Measurements from ENCODE around the gene GUCA2B. TPM values are rescaled to one million over a fixed set of nuclear protein-coding genes. Genes with fewer than 3 reads are reported as not detected.

The GUCA2B gene
- total RNA-seq, 1 donor: not detected

DNA sequence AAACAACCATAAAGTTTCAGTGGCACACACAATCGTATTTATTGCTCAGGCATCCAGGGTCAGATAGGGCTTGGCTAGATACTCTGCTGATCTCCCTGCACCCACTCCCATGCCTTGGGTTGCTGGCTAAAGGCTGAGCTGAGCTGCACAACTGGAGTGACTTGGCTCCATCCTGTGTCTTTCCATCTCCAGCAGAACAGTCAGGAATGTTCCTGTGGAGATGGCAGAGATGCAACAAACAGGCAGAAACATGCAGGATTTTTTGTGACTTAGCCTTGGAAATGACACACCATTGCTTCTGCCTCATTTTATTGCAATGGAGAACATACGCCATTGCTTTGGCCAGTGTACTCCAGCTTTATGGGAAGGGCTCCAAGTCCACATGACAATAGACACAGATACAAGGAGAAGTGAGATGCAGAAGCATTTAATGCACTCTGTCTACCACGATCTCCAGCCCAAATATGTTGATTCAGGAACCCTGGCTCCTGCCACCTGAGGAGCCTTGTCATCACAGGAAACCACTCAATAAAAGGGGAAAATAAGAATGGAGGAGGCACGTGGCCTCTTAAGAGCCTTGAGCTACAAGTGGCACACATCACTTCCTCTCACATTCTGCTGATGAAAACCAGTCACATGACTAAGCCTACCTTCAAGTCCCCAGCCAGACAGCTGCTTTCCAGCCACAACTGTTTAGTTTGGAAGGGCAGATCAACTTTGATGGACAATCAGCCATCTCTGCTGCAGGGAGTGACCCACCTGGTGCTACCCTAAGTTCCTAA, 10.1 kb upstream of the GUCA2B start:
- DNase-seq (ENCODE audit: low read depth in 2 of 3, low spot score in 2 of 3): peak in 2 of 3 donors; percentile 42 to 52

DNA sequence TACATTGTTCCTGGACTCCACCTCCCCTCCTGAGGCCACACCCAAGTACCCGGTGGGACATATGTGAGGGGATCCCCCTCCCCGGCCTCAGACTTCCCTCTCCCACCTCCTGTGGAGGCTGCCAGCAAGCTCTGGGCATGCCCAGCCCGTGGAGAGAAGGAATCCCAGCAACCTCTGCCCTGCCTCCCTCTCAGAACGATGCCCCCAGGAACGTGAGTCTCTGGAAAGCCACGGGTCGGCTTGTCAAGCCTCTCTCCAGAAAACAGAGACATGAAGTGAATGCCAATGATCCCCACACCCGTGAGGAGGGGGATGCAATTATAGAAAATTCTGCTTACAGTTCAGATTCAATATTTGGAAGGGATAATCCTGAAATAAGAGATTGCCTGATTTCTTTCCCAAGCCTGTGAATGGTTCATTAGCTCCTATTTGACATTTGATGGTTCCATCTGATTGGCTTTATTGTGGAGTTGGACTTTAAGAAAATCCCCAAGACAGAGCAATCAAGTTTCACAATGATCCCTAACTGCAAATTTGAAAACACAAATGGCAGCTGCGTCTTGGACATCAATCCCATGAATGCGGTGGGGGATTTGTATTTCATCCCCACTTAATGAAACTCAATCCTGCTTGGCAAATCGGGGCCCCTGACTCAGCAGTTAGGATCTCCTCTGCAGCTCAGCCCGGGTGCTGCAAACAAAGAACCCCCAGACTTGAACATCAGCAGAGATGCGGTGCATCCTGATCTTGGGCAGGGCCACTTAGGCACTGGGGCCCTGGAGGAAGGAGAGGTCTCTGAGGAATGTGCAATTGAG, 9.1 kb upstream of the GUCA2B start:
- DNase-seq (ENCODE audit: low read depth in 2 of 3, low spot score in 2 of 3): no peak

DNA sequence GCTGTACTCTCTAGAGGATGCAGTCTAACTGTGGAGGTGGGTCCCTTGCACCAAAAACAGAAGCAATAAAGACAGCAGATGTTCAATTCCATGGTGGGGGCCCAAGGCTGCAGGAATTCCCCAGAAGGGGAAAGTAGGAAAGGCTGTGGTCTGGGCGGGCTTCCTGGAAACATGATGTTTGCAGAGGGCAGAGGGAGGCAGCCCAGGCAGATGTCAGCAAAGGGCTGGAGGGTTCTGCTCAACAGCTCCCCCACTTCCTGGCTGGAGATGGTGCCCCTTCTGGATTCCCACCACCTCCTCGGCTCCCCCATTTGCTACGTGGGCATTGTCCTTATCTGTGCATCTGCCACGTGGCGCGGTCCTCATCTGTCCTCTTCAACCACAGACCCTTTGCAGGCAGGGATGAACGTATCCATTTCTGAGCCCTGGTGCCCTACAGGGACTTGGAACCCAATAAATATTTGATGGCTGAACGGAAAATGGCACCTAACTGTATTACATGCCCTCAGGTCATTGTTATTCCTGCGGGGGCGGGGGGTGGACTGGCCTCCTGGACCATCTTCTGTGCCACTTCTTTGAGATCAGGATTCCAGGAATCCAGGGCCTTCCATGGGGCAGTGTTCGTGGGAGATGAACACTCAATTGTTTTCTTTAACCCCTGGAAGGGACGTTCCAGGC, 8.4 kb upstream of the GUCA2B start:
- no peak for DNase-seq (ENCODE audit: low read depth in 2 of 3, low spot score in 2 of 3)

DNA sequence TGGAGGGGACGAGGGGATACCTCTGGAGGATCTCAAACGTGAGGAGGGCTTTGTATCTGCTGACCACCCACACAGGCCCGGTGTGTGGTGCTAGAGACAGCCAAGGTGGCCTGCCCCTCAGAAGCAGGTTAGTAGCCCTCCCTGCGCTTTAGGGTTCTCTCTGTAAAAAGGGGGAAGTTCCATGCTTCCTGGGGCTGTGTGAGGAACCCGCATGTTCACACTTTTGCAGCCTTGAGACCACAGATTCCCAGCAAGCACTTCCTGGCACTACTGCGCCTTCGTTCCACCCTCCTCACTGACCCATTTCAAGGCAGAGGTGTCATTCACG, 7.9 kb upstream of the GUCA2B start:
- DNase-seq (ENCODE audit: low read depth in 2 of 3, low spot score in 2 of 3): peak in 1 of 3 donors; percentile 59

DNA sequence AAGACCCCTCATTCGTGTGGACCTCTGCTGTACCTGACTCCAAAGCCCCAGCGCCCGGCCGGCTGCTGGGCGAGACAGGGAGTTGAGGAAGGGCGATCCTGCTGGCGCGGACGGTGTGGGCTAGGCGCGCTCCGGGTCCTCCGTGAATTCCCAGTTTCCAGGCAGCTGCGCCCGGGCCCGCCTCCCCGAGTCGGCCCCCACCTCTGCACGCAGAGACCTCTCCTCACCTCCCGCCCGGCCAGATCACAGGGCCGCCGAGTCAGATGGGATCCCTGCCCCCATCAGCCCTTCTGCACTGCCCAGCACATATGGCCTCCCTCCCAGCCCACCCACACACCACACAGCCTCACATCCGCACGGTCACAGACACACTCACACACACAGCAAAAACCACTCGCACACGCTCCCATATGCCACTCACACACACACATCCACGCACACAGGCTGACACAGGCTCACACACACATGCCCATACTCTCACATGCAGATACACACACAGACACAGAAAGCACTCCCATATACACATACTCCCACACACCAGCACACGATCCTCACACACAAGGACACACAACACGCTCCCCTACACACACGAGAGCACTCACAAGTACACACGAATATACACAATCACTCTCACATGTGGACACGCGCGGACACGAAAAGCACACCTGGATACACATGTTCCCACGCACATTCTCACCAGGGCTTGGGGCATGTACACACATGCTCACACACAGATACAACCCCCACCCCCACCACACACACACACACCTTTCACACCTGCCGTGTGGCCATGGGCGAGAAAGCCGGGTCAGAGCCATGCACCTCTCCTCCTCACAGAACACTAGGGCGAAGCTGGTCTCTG, 7.2 kb upstream of the GUCA2B start:
- no peak for DNase-seq (ENCODE audit: low read depth in 2 of 3, low spot score in 2 of 3)

DNA sequence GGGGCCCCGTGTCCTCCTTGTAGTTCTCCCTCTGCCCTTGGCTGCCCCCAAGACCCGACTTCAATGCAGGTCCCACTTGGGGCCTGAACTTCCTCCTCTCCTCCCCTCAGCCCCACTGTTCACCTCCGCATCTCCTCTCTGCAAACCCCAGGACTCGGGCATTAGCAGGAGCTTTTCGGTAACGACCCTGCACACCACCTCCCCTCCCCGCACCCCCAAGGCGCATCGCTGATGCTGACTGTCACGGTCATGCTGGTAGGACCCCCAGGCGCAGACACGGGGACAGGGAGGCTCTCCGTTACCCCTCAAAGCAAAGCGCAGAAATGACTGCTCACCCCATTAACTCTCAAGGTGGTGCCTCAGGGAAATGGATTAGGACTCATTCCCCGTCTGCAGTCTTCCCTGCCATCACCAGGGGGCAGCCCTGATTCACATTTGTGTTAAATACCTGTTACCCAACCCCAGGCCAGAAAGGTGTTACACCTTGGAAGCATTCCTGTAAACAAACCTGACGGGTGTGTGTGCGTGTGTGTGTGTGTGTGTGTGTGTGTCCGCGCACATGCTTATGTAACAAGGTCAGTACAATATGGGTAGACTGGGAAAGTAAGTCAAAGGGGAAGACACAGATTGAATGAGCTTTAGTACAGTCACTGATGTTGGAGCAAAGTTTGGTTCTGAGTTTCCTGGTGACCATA, 6.4 kb upstream of the GUCA2B start:
- peak; percentile 19 to 76 (median 53) for DNase-seq (ENCODE audit: low read depth in 2 of 3, low spot score in 2 of 3)

DNA sequence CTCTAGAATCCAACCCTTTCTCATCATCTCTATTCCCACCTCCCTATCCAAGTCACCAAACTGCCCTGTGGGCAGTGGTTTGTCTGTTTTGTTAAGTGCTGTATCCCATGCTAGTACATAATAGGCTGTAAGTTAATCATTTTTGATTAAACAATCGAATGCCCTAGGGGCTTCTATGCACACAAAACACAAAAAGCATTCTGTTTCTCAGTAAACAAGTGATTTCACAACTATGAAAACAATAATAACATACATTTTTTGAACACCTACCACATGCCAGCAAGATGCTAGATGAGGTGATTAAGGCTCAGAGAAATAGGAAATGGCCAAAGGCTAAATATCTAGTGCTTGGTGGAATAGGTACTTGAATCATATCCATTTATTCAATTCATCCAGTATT, 5.0 kb upstream of the GUCA2B start:
- no peak for DNase-seq (ENCODE audit: low read depth in 2 of 3, low spot score in 2 of 3)

DNA sequence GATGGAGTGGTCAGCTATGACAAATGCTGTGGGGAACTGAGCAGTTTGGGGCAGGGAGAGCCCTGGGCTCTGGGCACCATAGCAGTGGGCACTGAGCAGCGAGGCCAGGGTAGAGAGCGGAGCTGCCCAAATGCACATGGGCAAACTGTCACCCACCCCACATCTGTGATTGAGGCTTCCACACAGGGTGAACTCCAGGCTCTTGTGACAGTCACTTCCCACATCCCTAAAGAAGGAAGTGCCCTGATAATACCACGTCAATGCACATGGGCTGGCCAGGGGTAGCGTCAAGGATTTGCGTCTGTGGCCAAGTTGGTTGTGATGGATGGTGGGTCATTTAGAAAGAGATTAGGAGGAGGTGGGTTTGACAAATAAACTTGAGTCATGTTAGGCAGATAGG, 2.6 kb upstream of the GUCA2B start:
- DNase-seq (ENCODE audit: low read depth in 2 of 3, low spot score in 2 of 3): no peak

DNA sequence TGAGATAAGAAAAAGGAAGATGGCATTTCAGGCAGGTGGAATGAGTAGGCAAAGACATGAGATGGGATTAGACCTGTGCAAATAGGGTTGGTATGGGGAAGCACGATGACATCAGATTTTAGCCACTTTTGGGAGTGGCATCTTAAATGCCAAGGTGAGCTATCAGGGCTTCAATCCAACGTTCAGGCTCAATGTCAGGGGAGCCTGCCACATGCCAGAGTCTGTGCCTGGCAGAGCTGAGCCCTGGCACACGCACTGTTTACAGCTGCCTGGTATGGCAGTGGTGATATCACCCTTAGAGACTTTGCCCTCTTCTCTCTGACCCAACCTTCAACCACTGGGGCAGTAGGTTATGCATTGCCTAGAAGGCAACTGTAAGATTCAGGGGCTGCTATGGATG, 1.1 kb upstream of the GUCA2B start:
- DNase-seq (ENCODE audit: low read depth in 2 of 3, low spot score in 2 of 3): no peak

DNA sequence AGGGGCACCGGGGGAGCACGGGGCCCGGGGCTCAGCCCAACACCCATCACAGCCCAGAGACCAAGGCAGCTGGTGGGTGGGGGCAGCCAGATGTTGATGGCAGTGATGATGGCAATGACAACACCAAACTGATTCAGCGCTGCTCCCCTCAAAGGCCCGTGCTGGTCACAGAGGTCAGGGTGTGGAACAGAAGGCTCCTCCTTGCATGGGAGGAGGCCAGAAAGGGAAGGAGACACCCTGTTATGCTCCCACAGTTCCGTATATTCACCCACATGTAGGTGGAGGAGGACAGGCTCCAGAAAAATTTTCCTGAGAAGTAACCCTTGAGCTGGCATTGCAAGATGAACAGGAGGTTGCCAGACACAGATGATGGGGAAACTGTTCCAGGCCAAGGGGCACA, 414 bp downstream of the GUCA2B start:
- no peak for DNase-seq (ENCODE audit: low read depth in 2 of 3, low spot score in 2 of 3)

DNA sequence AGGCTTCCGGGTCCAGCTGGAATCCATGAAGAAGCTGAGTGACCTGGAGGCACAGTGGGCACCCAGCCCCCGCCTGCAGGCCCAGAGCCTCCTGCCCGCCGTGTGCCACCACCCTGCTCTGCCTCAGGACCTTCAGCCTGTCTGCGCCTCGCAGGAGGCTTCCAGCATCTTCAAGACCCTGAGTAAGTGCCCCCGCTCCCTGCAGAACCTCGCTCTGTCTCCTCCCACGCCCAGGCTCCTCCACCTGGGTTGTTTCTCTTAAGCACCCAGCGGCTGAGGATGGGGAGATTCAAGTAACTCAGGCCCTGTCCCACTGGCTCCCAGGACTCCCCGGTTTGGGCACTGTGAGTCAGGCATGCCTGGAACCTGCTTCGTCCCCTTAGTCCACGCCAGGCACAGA, 1.5 kb downstream of the GUCA2B start:
- DNase-seq (ENCODE audit: low read depth in 2 of 3, low spot score in 2 of 3): no peak

DNA sequence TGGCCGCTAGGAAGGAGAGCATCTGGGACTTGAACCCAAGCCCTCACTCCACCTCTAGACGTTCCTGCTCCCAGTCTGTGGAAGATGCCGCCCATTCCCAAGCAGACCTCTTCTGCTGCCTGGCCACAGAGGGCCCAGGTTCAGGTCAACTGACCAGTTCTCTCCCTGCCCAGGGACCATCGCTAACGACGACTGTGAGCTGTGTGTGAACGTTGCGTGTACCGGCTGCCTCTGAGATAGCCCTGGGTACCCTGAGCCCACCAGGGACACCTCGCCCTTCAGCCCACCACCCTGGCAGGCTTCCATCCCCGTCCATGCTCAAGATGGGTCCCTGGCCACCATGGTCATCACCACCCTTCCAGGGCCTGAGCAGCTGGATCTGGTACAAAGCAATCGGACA, 2.2 kb downstream of the GUCA2B start:
- DNase-seq (ENCODE audit: low read depth in 2 of 3, low spot score in 2 of 3): no peak

DNA sequence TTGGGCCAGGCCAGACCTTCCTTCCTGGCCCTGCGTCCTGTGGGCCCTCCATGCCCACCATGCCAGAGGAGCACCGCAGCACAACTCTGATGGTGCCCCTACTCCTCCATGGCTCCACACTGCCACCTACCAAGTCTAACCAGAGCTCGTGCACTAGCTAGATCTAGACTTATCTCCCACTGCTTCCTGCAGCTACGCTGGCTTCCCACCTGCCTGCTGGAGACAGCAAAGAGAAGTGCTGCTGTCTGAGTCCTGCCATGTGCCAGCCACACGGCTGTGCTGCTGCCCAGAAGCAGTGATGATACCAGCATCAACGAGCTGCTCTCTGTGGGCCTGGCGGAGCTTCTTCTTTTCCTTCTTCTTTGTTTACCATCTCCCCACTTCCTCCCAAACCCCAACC, 4.5 kb downstream of the GUCA2B start:
- DNase-seq (ENCODE audit: low read depth in 2 of 3, low spot score in 2 of 3): peak in 2 of 3 donors; percentile 69 to 79

DNA sequence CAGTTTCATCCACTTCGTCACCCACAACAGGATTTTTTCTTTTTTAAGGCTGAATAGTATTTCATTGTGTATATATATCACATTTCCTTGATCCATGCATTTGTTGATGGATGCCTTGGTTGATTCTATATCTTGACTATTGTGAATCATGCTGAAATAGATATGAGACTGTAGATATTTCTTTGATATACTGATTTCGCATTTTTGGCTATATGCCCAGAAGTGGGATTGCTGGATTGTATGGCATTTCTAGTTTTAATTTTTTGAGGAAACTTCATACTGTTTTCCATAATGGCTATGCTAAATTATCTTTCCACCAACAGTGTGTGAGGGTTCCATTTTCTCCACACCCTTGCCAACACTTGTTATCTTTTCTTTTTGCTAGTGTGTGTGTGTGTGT, 5.0 kb downstream of the GUCA2B start:
- DNase-seq (ENCODE audit: low read depth in 2 of 3, low spot score in 2 of 3): no peak

DNA sequence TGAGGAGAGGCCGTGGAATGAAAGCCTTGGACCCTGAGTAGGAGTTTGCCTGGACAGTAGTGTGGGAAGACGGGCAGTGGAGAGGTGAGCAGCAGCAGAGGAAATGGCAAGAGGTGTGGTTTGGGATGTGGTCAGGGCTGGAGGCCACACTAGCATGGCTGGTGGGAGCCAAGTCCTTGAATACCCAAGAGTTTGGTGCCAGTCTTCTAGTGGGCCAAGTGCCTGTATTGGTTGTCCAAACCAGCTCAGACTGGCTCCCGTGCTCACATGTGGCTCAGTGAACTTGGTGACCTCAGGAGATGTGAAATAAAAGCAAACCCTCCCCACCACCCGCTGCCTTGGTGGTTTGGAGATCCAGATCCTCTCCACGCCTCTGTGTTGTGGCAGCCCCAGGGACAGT, 9.0 kb downstream of the GUCA2B start:
- DNase-seq (ENCODE audit: low read depth in 2 of 3, low spot score in 2 of 3): no peak

DNA sequence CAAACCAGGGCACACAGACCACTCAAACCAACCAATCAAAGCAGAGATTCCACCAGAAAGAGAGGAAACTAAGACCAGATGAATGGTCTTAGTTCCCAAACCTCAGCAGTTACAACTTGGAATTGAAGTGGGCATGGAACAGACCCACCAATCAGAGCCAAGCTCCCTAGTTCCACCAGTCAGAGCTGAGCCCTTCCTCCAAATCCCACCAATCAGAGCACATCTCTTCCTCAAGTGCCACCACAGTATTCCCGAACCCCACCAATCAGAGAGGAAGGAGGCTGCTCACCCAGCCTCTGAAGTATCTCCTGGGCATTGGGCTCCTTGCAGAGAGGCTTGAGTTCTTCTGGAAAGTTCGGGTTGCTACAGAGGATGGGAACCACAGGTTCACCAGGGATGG, 9.9 kb downstream of the GUCA2B start:
- no peak for DNase-seq (ENCODE audit: low read depth in 2 of 3, low spot score in 2 of 3)

DNA sequence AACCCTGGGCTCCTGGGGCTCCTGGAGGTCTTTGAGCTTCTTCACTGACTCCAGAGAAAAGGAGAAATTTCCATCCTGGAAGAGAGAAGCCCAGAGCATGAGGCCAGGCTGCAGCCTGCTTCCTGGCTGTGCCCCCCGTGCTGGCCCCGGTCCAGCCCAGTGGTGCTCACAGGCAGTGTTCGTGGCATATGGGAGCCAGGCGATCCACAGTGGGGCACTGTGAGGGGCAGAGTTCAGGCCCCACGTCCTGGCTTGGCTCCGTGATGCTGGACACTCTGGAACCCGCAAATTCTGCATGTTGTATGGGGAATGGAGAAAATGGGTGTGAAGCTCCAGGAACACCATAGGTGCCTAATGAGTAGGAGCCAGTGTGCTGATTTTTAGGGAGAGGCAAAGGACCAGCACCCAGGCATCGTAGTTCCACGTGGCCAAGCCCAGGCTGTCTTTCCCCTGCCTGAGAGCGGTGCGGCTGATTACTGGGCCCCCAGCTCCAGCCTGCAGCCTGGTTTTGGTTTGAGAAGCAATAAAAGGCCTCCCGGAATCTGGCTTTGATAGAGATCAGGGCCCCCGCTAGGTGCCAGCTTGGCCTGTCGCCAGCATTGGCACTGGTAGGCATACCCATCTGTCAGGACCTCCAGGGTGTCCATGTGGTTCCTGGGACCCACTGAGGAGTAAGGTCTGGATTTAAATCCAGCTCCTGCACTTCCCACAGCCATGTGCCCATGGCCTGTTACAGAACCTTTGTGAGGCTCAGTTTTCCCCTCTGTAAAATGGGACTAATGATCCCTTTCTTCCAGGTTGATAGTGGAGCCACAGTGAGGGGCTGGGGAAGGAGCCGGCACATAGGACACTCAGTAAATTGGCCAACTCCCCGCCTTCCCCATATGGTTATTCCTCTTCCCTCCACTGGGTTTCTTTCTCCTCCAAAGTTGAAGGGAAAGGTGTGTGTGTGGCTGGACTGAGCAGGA, 10.6 kb downstream of the GUCA2B start:
- no peak for DNase-seq (ENCODE audit: low read depth in 2 of 3, low spot score in 2 of 3)

DNA sequence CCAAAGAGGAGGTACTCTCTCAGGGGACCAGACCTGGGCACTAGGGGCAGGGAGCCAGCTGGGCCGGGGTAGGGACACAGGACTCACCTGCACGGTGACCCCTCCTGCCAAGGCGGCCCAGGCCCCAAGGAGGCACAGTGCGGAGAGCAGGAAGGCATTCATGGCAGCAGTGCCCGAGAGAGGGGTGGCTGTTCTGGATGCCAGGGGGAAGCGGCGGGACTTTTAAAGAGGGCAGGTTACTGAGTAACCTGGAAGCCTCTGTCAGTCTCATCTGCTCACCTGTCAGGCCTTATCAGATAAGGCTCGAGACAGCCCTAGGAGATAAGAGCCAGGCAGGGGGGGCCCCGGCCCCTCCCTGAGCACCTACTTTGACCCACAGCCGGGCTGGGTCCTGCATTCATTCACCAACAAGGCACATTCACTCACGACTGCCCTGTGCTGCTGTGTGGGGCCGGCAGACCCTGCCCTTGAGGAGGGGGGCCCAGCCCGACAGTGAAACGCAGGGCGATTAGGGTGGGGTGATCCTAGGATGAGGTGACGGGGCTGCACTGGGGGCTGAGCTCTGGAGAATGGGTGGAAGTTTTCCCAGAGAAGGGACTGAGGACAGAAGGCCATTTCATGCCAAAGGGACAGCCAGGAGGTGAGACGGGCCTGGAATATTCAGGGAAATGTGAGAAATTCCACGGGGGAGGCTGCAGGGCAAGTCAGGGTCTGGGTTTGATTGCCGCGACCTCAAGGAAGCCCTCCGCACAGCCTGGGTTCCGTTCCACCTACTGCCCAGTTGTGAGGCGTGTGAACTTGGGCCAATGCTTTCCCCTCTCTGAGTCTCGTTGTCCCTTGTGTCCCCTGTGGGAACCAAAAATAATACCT, 11.6 kb downstream of the GUCA2B start, which contains the start of gene GUCA2A:
Gene GUCA2A, minus strand, starts transcription at position 195 of the 870 bp plus-strand sequence. Its CDS starts 33 bp downstream, at position 162.
- DNase-seq (ENCODE audit: low read depth in 2 of 3, low spot score in 2 of 3): no peak

Data from hematopoietic multipotent progenitor cell (in vitro differentiated cells).